Activated naive CD8-positive, alpha-beta T cell treated with anti-CD3 and anti-CD28 coated beads for 36 hours (primary cell): ENCODE data around the gene NXN. TPM values are rescaled to one million over a fixed set of nuclear protein-coding genes. Genes with fewer than 3 reads are reported as not detected.
"Not testable (repeated sequence)": the region's sequence is repeated elsewhere in the genome, so short reads cannot be mapped to it uniquely, and the experiment has no call there.

Experiments
- DNase-seq: peaks from one replicate; pipeline ENCODE4 v3.0.0; 2021
- H3K27ac Mint-ChIP-seq: one replicate; pipeline ENCODE4 v1.8.0; 2022; ENCODE audit warnings: mild to moderate bottlenecking, moderate library complexity, mixed read lengths
- H3K27me3 Mint-ChIP-seq: one replicate; pipeline ENCODE4 v1.8.0; 2022; ENCODE audit warnings: mild to moderate bottlenecking, mixed read lengths
- H3K36me3 Mint-ChIP-seq: one replicate; pipeline ENCODE4 v1.8.0; 2021; ENCODE audit warnings: mild to moderate bottlenecking, mixed read lengths
- H3K4me1 Mint-ChIP-seq: one replicate; pipeline ENCODE4 v1.8.0; 2021; ENCODE audit warnings: mixed read lengths
- H3K4me3 Mint-ChIP-seq: one replicate; pipeline ENCODE4 v1.8.0; 2022; ENCODE audit warnings: mild to moderate bottlenecking, moderate library complexity, mixed read lengths
- H3K9me3 Mint-ChIP-seq: one replicate; pipeline ENCODE4 v1.8.0; 2022; ENCODE audit warnings: mixed read lengths
- total RNA-seq, 2 experiments: library from RNA; stranded (reverse); gene quantifications; one replicate each; pipeline ENCODE4 v1.2.3, GENCODE V29; 2021

The NXN gene
- total RNA-seq, 2 experiments from 2014 or later: 0.48 to 0.49 TPM

GRCh38 chr17:1000597-1001461 lies 21.3 kb upstream of the NXN start:
- Mint-ChIP-seq H3K4me3 (no peak overlapping the region), H3K4me1 (peaks cover 29% of the 10 kb centered on the region), H3K27me3 (no peaks in the 10 kb centered on the region), H3K9me3 (no peaks in the 10 kb centered on the region), H3K27ac (no peak overlapping the region), H3K36me3 (peaks cover 18% of the 10 kb centered on the region)
- no peak for DNase-seq

DNA sequence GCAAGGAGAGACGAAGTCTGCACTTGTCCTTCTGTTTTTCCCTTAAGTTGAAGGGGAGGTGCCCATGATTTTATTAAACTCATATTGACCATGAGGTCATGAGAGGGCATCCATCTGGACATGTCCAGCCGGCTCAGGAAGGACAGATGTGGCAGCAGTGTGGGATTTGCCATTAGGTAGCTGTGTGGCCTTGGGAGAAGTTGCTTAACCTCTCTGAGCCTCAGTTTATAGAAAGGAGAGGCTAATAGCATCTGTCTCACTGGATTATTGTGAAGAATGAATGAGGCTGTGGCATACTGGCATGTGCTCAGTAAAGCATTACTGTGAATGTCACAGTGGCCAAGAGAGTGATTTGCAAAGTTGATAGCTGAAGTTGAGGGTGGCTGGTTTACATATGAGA lies 18.5 kb upstream of the NXN start:
- peak overlapping the region; percentile 99 for H3K27ac Mint-ChIP-seq
- H3K4me3 Mint-ChIP-seq: peak overlapping the region; percentile 95
- H3K9me3 Mint-ChIP-seq: peaks cover 15% of the 10 kb centered on the region
- H3K27me3 Mint-ChIP-seq: no peaks in the 10 kb centered on the region
- peaks cover 19% of the 10 kb centered on the region for H3K4me1 Mint-ChIP-seq
- DNase-seq: no peak
- H3K36me3 Mint-ChIP-seq: peaks cover 18% of the 10 kb centered on the region

- H3K27ac Mint-ChIP-seq: peak within 1 kb of the TSS; percentile 99
- DNase-seq: peak; percentile 94
- H3K27me3 Mint-ChIP-seq: no peaks in the 10 kb centered on the region
- peaks cover 20% of the 10 kb centered on the region for H3K9me3 Mint-ChIP-seq
- H3K4me3 Mint-ChIP-seq: peak within 1 kb of the TSS; percentile 95
- H3K36me3 Mint-ChIP-seq: peaks cover 13% of the 10 kb centered on the region
- peaks cover 19% of the 10 kb centered on the region for H3K4me1 Mint-ChIP-seq
These were observed 17.2 kb upstream of the NXN start, which contains the start of gene TIMM22 for GRCh38 chr17:996554-997344. Gene TIMM22, plus strand, starts transcription at chr17:997129. Its CDS starts 14 bp downstream, at chr17:997143.

DNA sequence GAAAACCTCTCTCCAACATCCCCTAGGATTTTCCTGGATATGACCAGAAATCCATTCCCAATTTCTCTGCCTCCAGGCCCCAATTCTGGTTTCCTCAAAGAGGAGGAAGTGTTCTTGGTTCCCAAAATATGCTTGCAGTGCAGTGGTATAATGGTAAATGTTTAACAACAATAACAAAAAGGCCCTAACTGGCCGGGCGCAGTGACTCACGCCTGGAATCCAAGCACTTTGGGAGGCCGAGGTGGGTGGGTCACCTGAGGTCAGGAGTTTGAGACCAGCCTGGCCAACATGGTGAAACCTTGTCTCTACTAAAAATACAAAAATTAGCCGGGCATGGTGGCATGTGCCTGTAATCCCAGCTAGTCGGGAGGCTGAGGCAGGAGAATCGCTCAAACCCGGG lies 15.7 kb upstream of the NXN start:
- H3K4me1 Mint-ChIP-seq: peaks cover 19% of the 10 kb centered on the region
- H3K27ac Mint-ChIP-seq, H3K36me3 Mint-ChIP-seq, DNase-seq, H3K4me3 Mint-ChIP-seq, H3K27me3 Mint-ChIP-seq: not testable (repeated sequence)
- peaks cover 20% of the 10 kb centered on the region for H3K9me3 Mint-ChIP-seq

- no peaks in the 10 kb centered on the region for H3K36me3 Mint-ChIP-seq
- no peak overlapping the region for H3K27ac Mint-ChIP-seq
- H3K27me3 Mint-ChIP-seq: no peaks in the 10 kb centered on the region
- no peak overlapping the region for H3K4me3 Mint-ChIP-seq
- peaks cover 4% of the 10 kb centered on the region for H3K4me1 Mint-ChIP-seq
- peaks cover 20% of the 10 kb centered on the region for H3K9me3 Mint-ChIP-seq
- no peak for DNase-seq
These were observed 13.4 kb upstream of the NXN start for GRCh38 chr17:992933-993332.

DNA sequence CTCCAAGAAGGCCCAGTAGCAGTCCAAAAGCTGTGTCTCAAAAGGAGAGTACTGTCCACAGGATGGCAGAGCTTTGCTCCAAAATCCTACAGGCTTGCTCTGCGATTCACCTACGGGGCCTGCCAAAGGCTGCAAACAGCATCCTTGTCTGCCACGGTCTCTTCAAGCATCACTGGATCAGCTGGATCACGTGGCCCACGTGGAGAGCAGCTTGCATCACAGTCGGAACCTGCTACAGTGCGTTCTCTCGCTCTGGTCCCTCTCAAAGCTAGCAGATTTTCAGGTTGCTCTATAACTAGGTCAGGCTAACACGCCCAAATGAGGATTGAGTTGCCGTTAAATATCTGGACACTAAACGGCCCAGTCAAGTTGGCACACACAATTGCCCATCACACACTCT lies 9.0 kb upstream of the NXN start:
- Mint-ChIP-seq H3K27me3 (no peaks in the 10 kb centered on the region), H3K4me1 (no peaks in the 10 kb centered on the region)
- DNase-seq: no peak

DNA sequence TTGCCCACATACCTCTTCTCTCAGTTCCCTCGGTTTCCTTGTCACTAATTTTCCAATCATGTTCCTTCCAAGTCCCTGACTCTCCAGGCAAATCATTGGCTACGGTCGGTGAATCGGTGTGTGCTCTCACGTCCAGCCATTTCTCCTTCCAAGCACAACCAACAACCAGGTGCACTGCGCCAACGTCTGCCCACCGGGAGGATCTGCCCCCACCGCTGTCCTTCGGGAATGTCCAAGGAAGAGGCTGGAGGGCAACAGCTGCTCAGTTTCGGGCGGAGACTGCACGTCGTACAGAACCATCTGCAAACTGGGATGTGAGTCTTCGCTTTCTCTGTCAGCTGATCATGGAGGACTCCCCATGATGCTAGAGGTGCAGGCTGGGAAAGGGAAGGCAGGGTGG lies 8.4 kb upstream of the NXN start:
- H3K36me3 Mint-ChIP-seq: no peaks in the 10 kb centered on the region
- H3K27ac Mint-ChIP-seq: no peak overlapping the region
- H3K4me1 Mint-ChIP-seq: no peaks in the 10 kb centered on the region
- DNase-seq: no peak
- peaks cover 3% of the 10 kb centered on the region for H3K9me3 Mint-ChIP-seq
- H3K27me3 Mint-ChIP-seq: no peaks in the 10 kb centered on the region
- H3K4me3 Mint-ChIP-seq: no peak overlapping the region

More for the DNA sequence above, 9.0 kb upstream of the NXN start:
- Mint-ChIP-seq H3K9me3 (peaks cover 9% of the 10 kb centered on the region), H3K36me3 (no peaks in the 10 kb centered on the region), H3K27ac (no peak overlapping the region), H3K4me3 (no peak overlapping the region)

- Mint-ChIP-seq H3K4me1 (no peaks in the 10 kb centered on the region), H3K4me3 (no peak overlapping the region), H3K9me3 (no peaks in the 10 kb centered on the region), H3K27ac (no peak overlapping the region), H3K36me3 (no peaks in the 10 kb centered on the region), H3K27me3 (no peaks in the 10 kb centered on the region)
- no peak for DNase-seq
These were observed 6.8 kb upstream of the NXN start for GRCh38 chr17:986322-986929.

- DNase-seq: no peak
- Mint-ChIP-seq H3K4me1 (peaks cover 8% of the 10 kb centered on the region), H3K36me3 (no peaks in the 10 kb centered on the region), H3K27me3 (no peaks in the 10 kb centered on the region), H3K9me3 (no peaks in the 10 kb centered on the region), H3K4me3 (no peak overlapping the region), H3K27ac (no peak overlapping the region)
These were observed 4.3 kb upstream of the NXN start for GRCh38 chr17:983921-984320.

GRCh38 chr17:981292-981658 lies 1.7 kb upstream of the NXN start:
- H3K4me3 Mint-ChIP-seq: no peak overlapping the region
- no peaks in the 10 kb centered on the region for H3K36me3 Mint-ChIP-seq
- DNase-seq: no peak
- no peaks in the 10 kb centered on the region for H3K9me3 Mint-ChIP-seq
- no peak overlapping the region for H3K27ac Mint-ChIP-seq
- peaks cover 12% of the 10 kb centered on the region for H3K4me1 Mint-ChIP-seq
- peaks cover 22% of the 10 kb centered on the region for H3K27me3 Mint-ChIP-seq

DNA sequence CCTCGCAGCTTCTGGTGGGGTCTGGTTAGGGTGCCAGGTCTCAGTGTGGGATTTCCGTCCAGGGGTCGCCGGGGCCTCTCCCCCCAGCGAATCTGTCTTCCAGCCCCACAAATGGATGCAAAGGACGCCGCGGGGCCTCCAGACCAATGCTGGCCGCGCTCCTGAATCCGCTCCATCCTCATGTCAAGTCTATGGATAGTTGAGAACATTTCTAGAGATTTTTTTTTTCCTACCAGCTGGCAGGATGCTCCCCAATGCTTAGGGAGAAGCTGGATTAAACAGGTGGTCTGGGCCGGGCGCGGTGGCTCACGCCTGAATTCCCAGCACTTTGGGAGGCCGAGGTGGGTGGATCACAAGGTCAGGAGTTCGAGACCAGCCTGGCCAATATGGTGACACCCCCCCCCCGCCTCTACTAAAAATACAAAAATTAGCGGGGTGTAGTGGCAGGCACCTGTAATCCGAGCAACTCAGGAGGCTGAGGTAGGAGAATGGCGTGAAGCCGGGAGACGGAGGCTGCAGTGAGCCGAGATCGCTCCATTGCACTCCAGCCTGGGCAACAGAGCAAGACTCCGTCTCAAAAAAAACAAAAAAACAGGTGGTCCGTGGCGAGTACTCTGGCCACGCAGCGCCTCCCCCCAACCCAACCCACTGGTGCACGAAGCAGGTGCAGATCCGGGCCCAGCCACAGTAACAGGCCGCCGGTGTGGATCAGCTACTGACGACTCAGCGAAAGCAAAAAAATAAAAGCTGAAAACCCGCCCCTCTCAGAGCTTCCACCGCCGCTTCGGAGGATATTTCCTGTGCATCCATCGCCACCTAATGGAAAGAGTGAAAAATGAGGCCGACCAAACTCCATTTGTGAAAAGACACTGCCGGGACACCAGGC lies 1.1 kb upstream of the NXN start:
- Mint-ChIP-seq H3K36me3 (no peaks in the 10 kb centered on the region), H3K4me3 (peak overlapping the region; percentile 75), H3K9me3 (no peaks in the 10 kb centered on the region), H3K27me3 (peaks cover 28% of the 10 kb centered on the region), H3K4me1 (peaks cover 12% of the 10 kb centered on the region), H3K27ac (no peak overlapping the region)
- peak; percentile 77 for DNase-seq

DNA sequence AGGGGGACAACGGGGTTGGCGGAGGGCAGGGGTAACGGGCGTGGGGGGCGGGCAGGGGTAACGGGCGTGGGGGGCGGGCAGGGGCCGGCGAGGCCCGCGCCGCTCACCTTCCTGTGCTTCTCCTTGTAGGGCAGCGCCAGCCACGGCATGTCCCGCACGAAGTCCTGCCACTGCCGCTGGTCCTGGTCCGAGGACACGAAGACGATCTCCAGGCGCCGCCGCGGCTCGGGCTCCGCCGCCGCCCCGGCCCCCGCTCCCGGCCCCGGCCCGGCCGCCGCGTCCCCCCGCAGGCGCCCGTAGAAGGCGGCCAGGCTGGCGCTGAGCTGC lies 401 bp downstream of the NXN start:
- peaks cover 12% of the 10 kb centered on the region for H3K4me1 Mint-ChIP-seq
- no peak for DNase-seq
- no peaks in the 10 kb centered on the region for H3K9me3 Mint-ChIP-seq
- no peak overlapping the region for H3K4me3 Mint-ChIP-seq
- no peak overlapping the region for H3K27ac Mint-ChIP-seq
- no peaks in the 10 kb centered on the region for H3K36me3 Mint-ChIP-seq
- H3K27me3 Mint-ChIP-seq: peaks cover 42% of the 10 kb centered on the region

DNA sequence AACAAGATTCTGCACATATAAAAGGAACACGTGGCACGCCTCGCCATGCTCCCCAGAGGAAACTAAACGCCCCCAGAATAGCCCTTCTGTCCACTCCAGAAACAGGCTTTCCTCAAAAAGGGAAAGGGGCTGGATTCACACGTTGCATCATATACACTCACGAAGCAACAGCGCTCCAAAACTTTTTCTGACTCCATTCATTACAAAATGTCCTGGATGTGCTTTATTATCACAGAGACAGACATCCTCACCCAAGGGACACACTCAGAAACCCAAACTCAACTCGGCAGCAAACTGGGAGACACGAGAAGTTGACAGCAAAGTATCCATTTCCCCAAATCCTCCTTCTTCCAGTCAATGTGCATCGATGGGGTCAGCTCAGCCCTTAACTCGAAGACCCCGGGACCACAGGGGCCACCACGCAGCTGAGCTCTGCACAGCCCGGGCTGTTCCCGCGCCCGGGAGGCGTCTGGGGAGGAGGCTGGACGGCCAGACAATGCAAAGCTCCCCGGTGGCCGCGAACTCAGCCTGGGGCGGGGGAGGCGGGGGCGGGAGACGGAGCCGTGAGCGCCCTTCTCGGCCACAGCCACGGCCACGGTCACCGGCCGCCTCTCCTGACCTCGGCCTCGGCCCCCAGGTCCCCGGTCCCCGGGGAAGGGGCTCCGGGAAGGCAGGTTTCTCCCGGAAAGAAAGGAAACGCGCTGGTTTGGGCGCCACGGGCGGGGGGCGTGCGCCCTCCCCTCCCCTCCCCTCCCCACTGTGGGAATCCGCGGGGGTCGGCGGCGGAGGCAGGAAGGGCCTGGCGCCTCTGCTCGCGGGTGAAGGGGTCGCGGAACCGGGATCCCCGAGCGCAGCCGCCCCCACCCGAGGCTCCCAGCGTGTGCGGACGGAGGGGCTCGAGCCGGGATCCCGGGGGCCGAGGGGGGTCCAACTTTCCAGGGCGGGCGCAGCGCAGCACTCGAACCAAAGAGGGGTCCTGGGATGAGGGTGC lies 1.2 kb downstream of the NXN start:
- peaks cover 44% of the 10 kb centered on the region for H3K27me3 Mint-ChIP-seq
- DNase-seq: no peak
- no peak overlapping the region for H3K27ac Mint-ChIP-seq
- no peaks in the 10 kb centered on the region for H3K36me3 Mint-ChIP-seq
- H3K9me3 Mint-ChIP-seq: no peaks in the 10 kb centered on the region
- H3K4me1 Mint-ChIP-seq: peaks cover 12% of the 10 kb centered on the region
- H3K4me3 Mint-ChIP-seq: peak overlapping the region; percentile 60

DNA sequence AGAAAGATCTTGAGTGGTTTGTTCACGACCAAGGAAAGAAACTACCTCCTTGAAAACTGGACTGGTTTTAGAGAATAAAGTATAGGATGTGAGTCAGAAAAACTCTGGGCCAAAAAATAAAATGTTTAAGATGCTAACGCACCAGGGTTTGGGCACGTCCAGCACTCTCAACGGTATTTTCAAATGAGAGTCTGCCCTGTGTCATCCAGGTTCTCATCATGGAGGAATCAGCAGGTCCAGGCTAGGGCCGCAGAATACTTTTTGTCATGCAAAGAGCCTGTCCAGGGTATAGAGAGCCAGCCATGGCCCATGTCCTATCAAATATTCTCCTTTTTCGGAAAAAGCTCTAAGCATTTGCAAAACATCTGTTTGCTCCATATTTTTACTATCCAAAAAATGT lies 2.4 kb downstream of the NXN start:
- DNase-seq: no peak
- H3K4me3 Mint-ChIP-seq: no peak overlapping the region
- peaks cover 12% of the 10 kb centered on the region for H3K4me1 Mint-ChIP-seq
- H3K9me3 Mint-ChIP-seq: no peaks in the 10 kb centered on the region
- peaks cover 52% of the 10 kb centered on the region for H3K27me3 Mint-ChIP-seq
- H3K27ac Mint-ChIP-seq: no peak overlapping the region
- no peaks in the 10 kb centered on the region for H3K36me3 Mint-ChIP-seq
